Progenitor cell of endocrine pancreas (in vitro differentiated cells): Measurements from ENCODE around the gene KCNMB1. TPM values are rescaled to one million over a fixed set of nuclear protein-coding genes. Genes with fewer than 3 reads are reported as not detected.

Experiments
- DNase-seq: peaks from one replicate; pipeline ENCODE4 v3.0.0; 2021; ENCODE audit warnings: low spot score; ENCODE audit not compliant: unreplicated experiment
- H3K27ac Mint-ChIP-seq: 2 replicates; pipeline ENCODE4 v1.8.0; 2021; ENCODE audit warnings: mild to moderate bottlenecking, moderate library complexity, mixed read lengths
- H3K27me3 Mint-ChIP-seq: 2 replicates; pipeline ENCODE4 v1.8.0; 2021; ENCODE audit warnings: mixed read lengths
- H3K36me3 Mint-ChIP-seq: 2 replicates; pipeline ENCODE4 v1.8.0; 2022; ENCODE audit warnings: mixed read lengths; ENCODE audit not compliant: insufficient read depth
- H3K4me1 Mint-ChIP-seq: 2 replicates; pipeline ENCODE4 v1.8.0; 2021; ENCODE audit warnings: low read depth, mixed read lengths
- H3K4me3 Mint-ChIP-seq: 2 replicates; pipeline ENCODE4 v1.8.0; 2021; ENCODE audit warnings: low read depth, mild to moderate bottlenecking, moderate library complexity, mixed read lengths
- H3K9me3 Mint-ChIP-seq: 2 replicates; pipeline ENCODE4 v1.8.0; 2021; ENCODE audit warnings: low read depth, mixed read lengths
- CTCF ChIP-seq: fragments of 200-600 bp; sonication (generic); IDR thresholded peaks from one replicate; pipeline ENCODE4 v1.5.0; 2021; ENCODE audit warnings: antibody characterized with exemption, mild to moderate bottlenecking; ENCODE audit not compliant: unreplicated experiment
- total RNA-seq: library from RNA; stranded (reverse); gene quantifications from 2 replicates; pipeline ENCODE4 v1.2.1, GENCODE V29; 2021

Gene KCNMB1
- total RNA-seq, 1 donor from 2014 or later: not detected

DNA sequence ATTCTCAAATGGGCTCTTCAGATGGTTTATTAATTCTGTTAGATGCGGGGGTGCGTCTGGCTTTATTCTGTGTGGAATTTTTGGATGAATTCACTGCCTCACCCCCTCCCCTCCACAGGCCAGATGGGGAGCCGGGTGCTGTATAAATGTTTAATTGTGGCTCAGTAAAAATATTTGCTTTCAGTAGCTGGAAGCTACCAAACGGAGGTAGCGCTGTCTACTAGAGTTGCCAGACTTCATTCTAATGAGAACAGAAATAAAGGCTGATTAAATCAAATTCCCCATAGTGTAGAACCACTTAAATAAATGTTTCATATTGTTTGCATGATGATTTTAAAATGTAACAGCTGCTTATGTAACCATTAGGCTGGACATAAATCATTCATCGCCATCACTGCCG, 34.5 kb upstream of the KCNMB1 start:
- H3K4me1 Mint-ChIP-seq: no peaks in the 10 kb centered on the region
- peaks cover 30% of the 10 kb centered on the region for H3K27me3 Mint-ChIP-seq
- H3K27ac Mint-ChIP-seq: no peak overlapping the region
- no peak overlapping the region for H3K4me3 Mint-ChIP-seq
- TF ChIP-seq CTCF: no peak
- DNase-seq: no peak
- no peaks in the 10 kb centered on the region for H3K36me3 Mint-ChIP-seq
- no peaks in the 10 kb centered on the region for H3K9me3 Mint-ChIP-seq

DNA sequence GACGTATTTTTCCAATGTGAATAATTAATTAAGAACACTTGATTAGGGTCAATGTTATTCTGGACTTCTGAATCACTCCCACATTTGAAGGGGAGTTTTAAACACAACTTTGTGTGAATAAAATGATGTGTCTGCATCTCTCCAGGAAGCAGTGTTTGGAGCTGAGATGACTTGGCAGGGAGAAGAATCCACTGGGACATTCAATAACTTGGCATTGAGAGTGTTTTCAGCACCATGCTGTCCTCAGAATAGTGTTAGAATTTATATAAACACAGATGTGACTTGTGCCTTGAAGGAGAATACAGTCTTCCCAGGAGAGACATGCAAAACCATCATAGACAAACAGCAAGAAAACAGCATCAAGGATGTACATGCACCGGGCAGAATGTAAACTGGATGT, 32.7 kb upstream of the KCNMB1 start:
- Mint-ChIP-seq H3K4me3 (no peak overlapping the region), H3K27ac (no peak overlapping the region), H3K27me3 (peaks cover 31% of the 10 kb centered on the region), H3K9me3 (no peaks in the 10 kb centered on the region), H3K36me3 (no peaks in the 10 kb centered on the region), H3K4me1 (no peaks in the 10 kb centered on the region)
- DNase-seq: no peak
- no peak for TF ChIP-seq CTCF

DNA sequence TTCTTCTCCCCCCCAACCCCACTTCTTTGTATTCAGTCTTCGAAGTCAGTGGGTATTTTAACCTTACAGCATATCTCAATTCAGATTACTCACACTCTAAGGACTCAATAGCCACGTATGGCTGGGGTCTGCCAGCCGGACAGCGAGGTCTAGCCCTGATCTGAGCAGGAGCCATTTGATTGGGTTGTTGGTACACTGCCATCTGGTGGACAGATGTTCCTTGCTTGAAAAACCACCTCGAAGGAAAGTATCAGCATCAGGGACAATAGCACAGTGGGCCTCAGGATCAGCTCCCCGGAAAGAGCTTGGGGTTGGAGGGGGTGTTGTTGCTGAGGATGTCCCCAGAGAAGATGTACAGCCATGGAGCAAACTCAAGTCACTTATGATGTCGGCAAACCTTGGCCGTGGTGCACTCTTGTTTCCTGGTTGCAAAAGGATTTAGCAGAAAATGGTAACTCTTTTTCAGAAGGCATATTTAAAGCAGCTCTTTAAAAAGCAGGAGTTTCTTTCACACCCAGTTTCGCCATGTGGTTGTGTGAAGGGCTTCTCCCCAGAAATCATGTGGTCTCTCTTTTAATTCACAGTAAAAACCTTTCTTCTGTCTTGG, 31.7 kb upstream of the KCNMB1 start:
- Mint-ChIP-seq H3K27me3 (peaks cover 31% of the 10 kb centered on the region), H3K9me3 (no peaks in the 10 kb centered on the region), H3K4me1 (no peaks in the 10 kb centered on the region), H3K4me3 (no peak overlapping the region), H3K27ac (no peak overlapping the region), H3K36me3 (no peaks in the 10 kb centered on the region)
- TF ChIP-seq CTCF: peak; percentile 78
- DNase-seq: peak; percentile 62

- no peak for DNase-seq
- Mint-ChIP-seq H3K27ac (no peak overlapping the region), H3K36me3 (no peaks in the 10 kb centered on the region), H3K27me3 (peaks cover 25% of the 10 kb centered on the region), H3K4me1 (no peaks in the 10 kb centered on the region), H3K4me3 (no peak overlapping the region), H3K9me3 (no peaks in the 10 kb centered on the region)
- TF ChIP-seq CTCF: no peak
Measured at GRCh38 chr5:170419643-170420042, 30.5 kb upstream of the KCNMB1 start.

GRCh38 chr5:170418736-170419135, 29.6 kb upstream of the KCNMB1 start:
- Mint-ChIP-seq H3K36me3 (no peaks in the 10 kb centered on the region), H3K9me3 (no peaks in the 10 kb centered on the region), H3K4me3 (no peak overlapping the region), H3K27me3 (peaks cover 24% of the 10 kb centered on the region), H3K27ac (no peak overlapping the region), H3K4me1 (no peaks in the 10 kb centered on the region)
- TF ChIP-seq CTCF: no peak
- DNase-seq: no peak
